Hepatocyte (in vitro differentiated cells): ENCODE measurements around the gene ZNF774.

Source experiments
- CTCF ChIP-seq: fragments of 200-600 bp; sonication (generic); IDR thresholded peaks from 2 replicates; pipeline ENCODE4 v1.5.1; 2016; ENCODE audit warnings: antibody characterized with exemption, mild to moderate bottlenecking; ENCODE audit not compliant: poor library complexity
- EZH2phosphoT487 ChIP-seq: fragments of 200-600 bp; sonication (generic); IDR thresholded peaks from one replicate; pipeline ENCODE4 v1.6.1; 2018; ENCODE audit warnings: antibody characterized with exemption, mild to moderate bottlenecking, low read depth, moderate library complexity; ENCODE audit not compliant: unreplicated experiment, severe bottlenecking

- no peak for TF ChIP-seq CTCF
- TF ChIP-seq EZH2phosphoT487: no peak
These were observed 15.5 kb downstream of the ZNF774 start for GRCh38 chr15:90367576-90367975.
